HG02840 (cell line): ENCODE measurements around the gene FIBCD1.
"Not testable (repeated sequence)": the region's sequence is repeated elsewhere in the genome, so short reads cannot be mapped to it uniquely, and the experiment has no call there.

Source experiments
- ATAC-seq: cut with Tn5 transposase; IDR thresholded peaks from one replicate; pipeline ENCODE4 v1.9.1; 2021; ENCODE audit warnings: mild to moderate bottlenecking, moderate library complexity, moderate number of reproducible peaks; ENCODE audit not compliant: unreplicated experiment, low FRiP score

FIBCD1 gene

DNA sequence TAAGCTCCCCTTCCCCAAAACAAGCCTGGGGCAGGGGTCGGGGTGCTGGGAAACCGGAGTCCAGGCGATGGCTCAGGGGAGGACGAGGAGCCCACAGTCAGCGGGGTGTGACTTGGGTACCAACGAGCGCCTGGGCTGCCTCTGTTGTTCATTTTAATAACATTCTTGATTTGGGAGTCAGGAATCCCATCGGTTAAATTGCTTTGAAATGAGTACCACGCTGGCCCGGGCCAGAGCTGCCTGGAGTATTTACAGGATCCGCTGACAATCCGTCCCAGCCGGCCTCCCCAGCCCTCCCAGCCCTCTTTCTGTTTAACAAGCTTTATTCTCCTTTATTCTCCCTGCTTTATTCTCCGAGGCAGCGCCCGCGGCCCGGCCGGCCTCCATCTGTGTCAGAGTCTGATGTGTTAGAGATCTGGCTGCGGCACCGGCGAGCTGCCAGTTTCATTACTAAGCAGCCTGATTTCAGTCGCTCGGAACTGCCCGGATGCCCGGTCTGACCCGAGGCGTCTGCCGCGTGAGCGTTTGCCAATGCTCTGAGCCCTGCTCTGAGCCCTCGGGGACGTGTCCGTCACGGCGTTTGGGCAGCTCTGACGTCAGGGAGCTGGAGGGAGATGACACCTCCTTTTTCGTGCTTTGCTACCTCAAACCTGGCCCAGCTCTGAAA, 26.0 kb downstream of the FIBCD1 start:
- no peak for ATAC-seq

DNA sequence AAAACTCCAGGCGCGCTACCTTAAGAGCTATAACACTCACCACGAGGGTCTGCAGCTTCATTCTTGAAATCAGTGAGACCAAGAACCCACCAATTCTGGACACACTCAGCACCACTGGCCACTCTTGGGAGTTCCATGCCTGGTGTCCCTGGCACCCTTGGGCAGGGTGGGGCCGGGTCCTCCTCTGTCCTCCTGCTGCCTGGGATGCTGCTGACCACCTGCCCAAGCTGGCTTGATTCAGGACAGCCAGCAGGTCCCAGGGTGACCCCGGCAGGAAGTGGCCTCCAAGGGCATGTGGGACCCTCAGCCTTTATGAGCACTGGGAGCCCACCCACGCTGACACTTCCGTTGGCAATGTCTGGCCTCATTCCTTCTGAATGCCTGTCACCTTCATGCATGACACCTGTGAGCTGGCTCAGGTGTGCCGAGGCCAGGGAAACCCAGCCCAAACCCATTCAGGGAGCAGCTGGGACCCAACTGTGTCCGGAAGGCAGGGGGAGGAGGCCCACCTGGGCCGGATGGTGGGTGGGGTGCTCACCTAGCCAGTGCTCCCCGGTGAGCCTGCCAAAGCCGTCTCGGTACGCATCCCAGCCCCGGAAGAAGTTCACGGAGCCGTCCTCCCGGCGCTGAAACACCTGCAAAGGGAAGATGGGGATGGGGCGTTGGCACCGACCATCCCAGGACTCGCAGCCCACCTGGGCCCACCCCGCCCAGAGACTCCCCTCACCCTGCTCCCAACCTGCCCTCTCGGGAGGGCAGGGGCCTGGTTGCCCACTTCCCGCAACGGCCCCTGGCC, 27.6 kb downstream of the FIBCD1 start:
- no peak for ATAC-seq

- ATAC-seq: not testable (repeated sequence)
Measured at GRCh38 chr9:130910670-130911069, 28.4 kb downstream of the FIBCD1 start.

- ATAC-seq: not testable (repeated sequence)
Measured at GRCh38 chr9:130910041-130910440, 29.0 kb downstream of the FIBCD1 start.

GRCh38 chr9:130908878-130909355, 30.1 kb downstream of the FIBCD1 start:
- no peak for ATAC-seq

- ATAC-seq: no peak
Measured at GRCh38 chr9:130908146-130908877, 30.7 kb downstream of the FIBCD1 start.

DNA sequence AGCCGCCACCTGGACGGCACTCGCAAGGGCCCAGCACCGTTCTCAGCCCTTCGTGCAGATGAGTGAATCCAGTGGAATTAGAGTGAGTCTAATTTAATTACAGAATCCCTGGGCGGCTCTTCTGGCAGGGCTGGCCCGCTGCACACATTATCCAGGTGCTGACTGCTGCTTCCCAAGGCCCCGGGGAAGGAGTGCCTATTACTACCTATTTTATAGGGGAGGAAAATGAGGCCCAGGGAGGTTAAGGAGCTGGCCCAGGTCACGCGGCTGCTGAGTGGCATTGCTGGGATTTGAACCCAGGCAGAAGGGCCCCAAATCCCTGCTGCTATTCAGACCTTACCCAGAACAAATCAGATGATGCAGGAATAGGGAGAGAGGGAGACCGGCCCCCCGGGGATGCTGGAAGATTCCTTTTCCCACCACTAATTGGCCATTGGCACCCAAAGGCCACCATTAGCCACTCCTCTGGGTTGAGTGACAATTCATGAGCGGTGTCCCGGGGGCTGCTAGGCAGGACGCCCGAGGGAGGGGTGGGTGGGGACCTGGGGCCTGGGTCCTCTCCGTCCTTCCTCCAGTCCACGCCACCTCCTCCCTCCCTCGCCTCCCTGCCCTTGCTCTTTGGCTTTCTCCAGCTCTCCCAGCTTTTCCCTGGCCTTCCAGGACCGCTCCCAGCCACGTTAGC, 32.2 kb downstream of the FIBCD1 start:
- no peak for ATAC-seq

DNA sequence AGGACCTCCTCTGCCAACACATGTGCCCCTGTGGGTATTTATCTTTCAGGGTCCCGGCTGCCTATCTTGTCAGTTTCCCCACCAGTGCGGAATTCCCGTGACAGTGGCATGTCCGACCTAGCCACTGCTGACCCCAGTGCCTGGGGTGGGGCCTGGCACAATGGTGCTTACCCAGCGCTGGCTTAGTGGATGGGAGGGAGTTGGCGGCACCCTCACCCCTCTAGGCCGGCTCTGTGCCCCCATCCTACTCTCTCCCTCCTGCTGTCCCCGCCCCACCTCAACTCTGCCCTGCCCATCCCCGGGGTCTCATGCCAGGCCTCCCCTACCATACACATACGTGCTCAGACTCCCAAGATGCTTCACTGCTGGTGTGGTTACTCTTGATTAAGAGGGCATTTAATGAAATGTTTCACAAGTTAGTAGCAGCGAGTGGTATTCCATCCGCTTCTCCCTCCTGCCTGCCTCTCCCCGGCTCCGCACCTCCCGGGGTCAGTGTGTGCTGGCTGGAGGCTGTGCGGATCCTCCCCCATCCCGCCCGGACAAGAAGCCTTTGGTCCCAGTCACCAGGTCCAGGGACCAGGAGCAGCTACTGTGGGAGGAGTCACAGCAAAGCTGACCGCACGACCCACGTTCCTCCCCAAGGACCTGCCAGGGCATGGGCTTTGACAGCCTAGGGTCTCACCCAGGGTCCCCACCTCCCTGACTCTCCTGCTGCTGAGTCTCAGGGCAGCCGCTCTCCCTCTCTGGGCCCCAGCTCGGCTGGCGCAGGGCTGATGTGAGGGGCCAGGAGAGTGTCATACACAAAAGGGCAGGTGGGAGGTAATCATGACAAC, 32.9 kb downstream of the FIBCD1 start:
- ATAC-seq: no peak

- ATAC-seq: no peak
Measured at GRCh38 chr9:130905125-130905901, 33.7 kb downstream of the FIBCD1 start.

- ATAC-seq: no peak
Measured at GRCh38 chr9:130904070-130905044, 34.7 kb downstream of the FIBCD1 start.

- no peak for ATAC-seq
Measured at GRCh38 chr9:130903194-130904069, 35.6 kb downstream of the FIBCD1 start.

DNA sequence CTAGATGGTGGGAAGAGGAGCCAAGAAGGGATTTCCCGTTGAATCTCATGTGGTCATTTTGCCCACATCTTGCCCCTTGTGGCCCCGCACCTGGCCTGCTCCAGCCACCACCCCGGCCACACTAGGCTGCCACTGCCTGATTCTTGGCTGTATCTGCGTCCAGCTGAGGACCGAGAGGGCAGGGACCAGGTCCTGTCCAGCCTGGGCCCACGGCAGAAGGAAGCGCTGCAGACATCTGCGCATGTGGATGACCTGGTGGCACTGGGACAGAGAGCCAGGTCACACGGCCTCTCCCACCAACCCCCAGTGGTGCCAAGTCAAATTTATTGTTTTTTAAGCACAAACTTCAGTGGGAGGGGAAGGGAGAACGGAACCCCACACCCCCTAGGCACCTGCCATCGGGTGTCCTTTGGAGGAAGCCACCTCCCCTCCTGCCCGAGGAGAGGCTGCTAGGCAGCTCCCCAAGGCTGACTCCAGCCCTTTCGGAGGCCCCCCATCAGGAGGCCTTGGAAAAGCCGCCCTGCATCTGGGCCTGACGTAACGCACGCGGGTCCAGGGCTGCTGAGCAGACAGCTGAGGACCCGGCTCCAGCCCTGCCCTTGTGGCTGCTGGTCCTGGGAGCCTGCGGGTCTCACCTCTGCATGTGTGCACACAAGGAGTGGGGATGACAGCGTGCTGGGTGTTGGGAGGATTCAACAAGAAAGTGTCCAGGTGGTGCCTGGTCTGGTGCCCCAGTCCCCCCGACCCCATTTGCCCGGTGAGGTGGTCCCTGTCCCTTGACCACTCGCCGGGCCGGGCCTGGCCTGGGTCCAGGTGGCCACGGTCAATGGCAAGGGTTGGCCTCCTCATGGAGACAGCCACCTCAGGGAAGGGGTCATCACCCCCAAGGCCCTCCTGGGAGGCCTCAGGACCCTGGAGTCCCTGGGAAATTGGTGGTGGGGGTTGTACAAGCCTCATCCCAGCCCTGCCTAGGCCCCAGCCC, 36.6 kb downstream of the FIBCD1 start:
- ATAC-seq: no peak

- ATAC-seq: no peak
Measured at GRCh38 chr9:130901498-130902203, 37.4 kb downstream of the FIBCD1 start.

DNA sequence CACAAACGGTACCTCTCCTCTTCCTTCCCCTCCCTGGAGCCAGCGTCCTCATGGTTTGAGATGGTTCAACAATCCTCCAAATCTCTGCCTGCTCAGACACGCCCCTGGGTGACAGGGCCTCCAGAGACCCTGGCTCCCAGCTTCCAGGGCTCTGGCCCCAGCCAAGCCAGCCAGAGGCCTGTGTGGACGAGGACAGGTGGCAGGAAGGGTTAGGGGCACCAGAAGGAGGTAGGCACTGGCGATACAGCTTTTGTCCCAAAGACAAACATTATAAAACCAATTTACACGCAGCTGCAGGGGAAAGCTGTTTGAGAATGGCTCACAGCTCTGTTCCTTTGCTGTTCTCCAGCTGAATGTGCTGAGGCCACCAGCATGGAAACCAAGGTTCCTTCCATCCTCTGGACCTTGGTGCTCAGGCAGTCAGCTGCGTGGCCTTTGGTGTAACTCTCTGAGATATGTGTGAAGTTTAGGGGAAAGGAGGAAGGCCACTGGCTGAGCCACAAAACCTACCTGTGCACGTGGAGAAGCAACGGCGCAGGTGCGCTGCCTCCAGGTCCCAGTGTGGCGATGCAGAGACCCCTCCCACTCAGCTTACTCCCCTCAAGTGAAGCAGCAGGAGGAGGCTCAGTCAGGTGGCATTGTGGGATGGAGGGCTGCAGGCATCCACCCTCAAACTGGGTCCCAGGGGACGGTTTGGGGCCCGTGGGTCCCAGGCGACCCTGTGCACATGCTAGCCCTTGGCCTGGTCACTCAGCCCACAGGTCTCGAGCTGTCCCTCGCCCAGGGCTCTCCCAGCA, 38.1 kb downstream of the FIBCD1 start:
- ATAC-seq: no peak
